ENCODE measurements around the gene CEP97. TPM values are rescaled to one million over a fixed set of nuclear protein-coding genes. Genes with fewer than 3 reads are reported as not detected.

Gene CEP97
- total RNA-seq, 2 experiments from 2014 or later, result 18.1 to 20.0 TPM

GRCh38 chr3:101814835-101815234 is 90.4 kb downstream of the CEP97 start:
- Mint-ChIP-seq H3K27me3 (no peaks in the 10 kb centered on the region), H3K9me3 (ENCODE audit: low read depth) (no peaks in the 10 kb centered on the region), H3K27ac (peak overlapping the region; percentile 4), H3K4me3 (no peak overlapping the region), H3K4me1 (peaks cover 53% of the 10 kb centered on the region), H3K36me3 (ENCODE audit: low read depth) (peaks cover 24% of the 10 kb centered on the region)
- intact Hi-C loops (cut with DNase I, micrococcal nuclease), result loop anchor here (1.0 to 10.0 kb wide), 5 partner anchors 34 to 900 kb away; partner anchors contain the start of gene NFKBIZ (in 1 of the 2)
- CTCF ChIA-PET, result interaction anchor here (0.8 to 8.8 kb wide), 21 partner anchors 9 to 722 kb away, joined by 3 to 115 read pairs (median 5); no protein-coding TSS in a partner anchor
- ATAC-seq, result peak; percentile 21
- DNase-seq, result no peak
- POLR2A ChIA-PET, result interaction anchor here (0.7 kb wide), 1 partner anchor 45 kb away, joined by 3 read pairs; no protein-coding TSS in a partner anchor

DNA sequence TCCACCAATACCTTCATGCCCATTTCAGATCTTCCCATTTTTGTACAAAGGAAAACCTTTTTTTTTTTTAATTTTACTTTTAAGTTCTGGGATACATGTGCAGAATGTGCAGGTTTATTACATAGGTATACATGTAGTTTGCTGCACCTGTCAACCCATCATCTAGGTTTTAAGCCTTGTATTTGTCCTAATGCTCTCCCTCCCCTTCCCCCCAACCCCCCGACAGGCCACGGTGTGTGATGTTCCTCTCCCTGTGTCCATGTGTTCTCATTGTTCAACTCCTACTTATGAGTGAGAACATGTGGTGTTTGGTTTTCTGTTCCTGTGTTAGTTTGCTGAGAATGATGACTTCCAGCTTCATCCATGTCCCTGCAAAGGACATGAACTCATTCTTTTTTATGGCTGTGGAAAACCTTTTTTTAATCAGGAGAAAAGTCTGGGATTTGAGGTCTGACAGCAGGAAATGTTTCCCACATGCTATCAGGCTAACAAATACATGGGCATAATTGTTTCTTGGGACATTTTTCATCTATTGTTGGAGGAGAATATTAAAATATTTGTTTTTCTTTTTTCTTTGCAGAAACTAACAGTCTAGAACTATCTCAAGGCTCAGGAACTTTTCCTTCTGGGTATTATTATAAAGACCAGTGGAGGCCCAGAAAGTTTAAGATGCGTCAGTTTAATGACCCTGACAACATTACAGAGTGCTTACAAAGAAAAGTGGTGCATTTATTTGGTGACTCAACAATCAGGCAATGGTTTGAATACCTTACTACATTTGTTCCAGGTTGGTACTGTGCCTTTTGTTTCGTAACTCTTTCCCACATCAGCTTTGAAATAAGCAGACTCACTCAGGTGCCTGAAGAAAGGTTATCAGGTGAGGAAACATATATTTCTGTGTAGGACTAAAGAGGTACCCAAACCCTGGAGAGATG is 92.1 kb downstream of the CEP97 start:
- Mint-ChIP-seq H3K27me3 (no peaks in the 10 kb centered on the region), H3K36me3 (ENCODE audit: low read depth) (peaks cover 30% of the 10 kb centered on the region), H3K27ac (no peak overlapping the region), H3K4me1 (peaks cover 52% of the 10 kb centered on the region), H3K9me3 (ENCODE audit: low read depth) (no peaks in the 10 kb centered on the region), H3K4me3 (no peak overlapping the region)
- intact Hi-C loops (cut with DNase I, micrococcal nuclease), result loop anchor here in 1 of 2 experiments (10.0 kb wide), 1 partner anchor 898 kb away; no protein-coding TSS in a partner anchor
- ChIA-PET POLR2A (no interaction called here), CTCF (interaction anchor here (0.6 to 2.9 kb wide), 8 partner anchors 10 to 446 kb away, joined by 3 to 17 read pairs (median 5); no protein-coding TSS in a partner anchor)
- ATAC-seq (no peak), DNase-seq (no peak)

DNA sequence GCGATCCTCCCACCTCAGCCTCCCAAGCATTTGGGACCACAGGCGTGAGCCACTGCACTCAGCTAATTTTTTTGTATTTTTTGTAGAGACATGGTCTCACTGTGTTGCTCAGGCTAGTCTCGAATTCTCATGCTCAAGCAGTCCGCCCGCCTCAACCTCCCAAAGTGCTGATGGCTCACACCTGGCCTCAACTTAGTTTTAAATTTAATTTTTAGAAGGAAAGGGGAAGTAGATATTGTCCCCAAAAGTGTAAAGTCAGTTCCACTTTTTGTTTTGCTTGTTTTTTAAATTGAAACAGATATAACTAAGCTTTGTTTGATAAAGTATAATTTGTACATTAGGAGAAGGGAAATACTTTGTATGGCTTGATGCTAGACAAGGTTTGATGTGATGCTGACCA is 93.6 kb downstream of the CEP97 start:
- ATAC-seq (no peak), DNase-seq (no peak)
- Mint-ChIP-seq H3K4me3 (no peak overlapping the region), H3K27me3 (no peaks in the 10 kb centered on the region), H3K4me1 (peaks cover 50% of the 10 kb centered on the region), H3K36me3 (ENCODE audit: low read depth) (peaks cover 39% of the 10 kb centered on the region), H3K27ac (no peak overlapping the region), H3K9me3 (ENCODE audit: low read depth) (no peaks in the 10 kb centered on the region)
- ChIA-PET POLR2A (no interaction called here), CTCF (interaction anchor here (1.2 to 2.9 kb wide), 6 partner anchors 9 to 411 kb away, joined by 4 to 17 read pairs (median 6); no protein-coding TSS in a partner anchor)
- intact Hi-C loops (cut with DNase I, micrococcal nuclease), result loop anchor here in 1 of 2 experiments (10.0 kb wide), 1 partner anchor 897 kb away; no protein-coding TSS in a partner anchor

GRCh38 chr3:101819649-101820206 is 95.3 kb downstream of the CEP97 start:
- Mint-ChIP-seq H3K4me3 (no peak overlapping the region), H3K9me3 (ENCODE audit: low read depth) (no peaks in the 10 kb centered on the region), H3K4me1 (peaks cover 45% of the 10 kb centered on the region), H3K36me3 (ENCODE audit: low read depth) (peaks cover 40% of the 10 kb centered on the region), H3K27me3 (no peaks in the 10 kb centered on the region), H3K27ac (no peak overlapping the region)
- DNase-seq (no peak), ATAC-seq (peak; percentile 67)
- ChIA-PET CTCF (interaction anchor here (3.7 kb wide), 1 partner anchor 409 kb away, joined by 19 read pairs; no protein-coding TSS in a partner anchor), POLR2A (no interaction called here)
- intact Hi-C loops (cut with DNase I, micrococcal nuclease), result loop anchor here in 1 of 2 experiments (10.0 kb wide), 1 partner anchor 895 kb away; no protein-coding TSS in a partner anchor

Other genes with a start within 250 kb of the CEP97 start
- gene SENP7, start 211.4 kb upstream of the CEP97 start, total RNA-seq, result 10 to 100 TPM; 12.3 to 12.9 TPM
- gene TRMT10C, start 162.7 kb upstream of the CEP97 start, total RNA-seq, result 10 to 100 TPM; 54.3 to 55.4 TPM
- 100 to 1,000 TPM; 213 to 264 TPM for gene PCNP, start 150.4 kb upstream of the CEP97 start, total RNA-seq
- gene ZBTB11, start 47.5 kb upstream of the CEP97 start, total RNA-seq, result 10 to 100 TPM; 25.1 to 26.0 TPM
- 1,000 to 10,000 TPM; 1,807 to 1,945 TPM for gene RPL24, start 37.9 kb upstream of the CEP97 start, total RNA-seq
- gene NXPE3, start 54.6 kb downstream of the CEP97 start, total RNA-seq, result 10 to 100 TPM; 12.8 to 18.5 TPM
- gene NFKBIZ, start 124.9 kb downstream of the CEP97 start, total RNA-seq, result 10 to 100 TPM; 47.8 to 56.7 TPM

Data from activated CD4-positive, alpha-beta T cell treated with anti-CD3 and anti-CD28 coated beads for 36 hours (primary cell).